Parathyroid adenoma (tissue), 2 donors: Measurements from ENCODE around the gene SLC2A8.

Experiments
- H2AFZ ChIP-seq: fragments of 300-600 bp; sonication (generic); one replicate; pipeline ENCODE4 v1.7.0; 2017; ENCODE audit warnings: antibody characterized with exemption, mild to moderate bottlenecking
- H3K27ac ChIP-seq: fragments of 300-600 bp; sonication (generic); one replicate; pipeline ENCODE4 v1.7.0; 2017
- H3K27me3 ChIP-seq: fragments of 300-600 bp; sonication (generic); one replicate; pipeline ENCODE4 v1.7.0; 2017; ENCODE audit warnings: low read length; ENCODE audit not compliant: control insufficient read depth, insufficient read depth
- H3K36me3 ChIP-seq: fragments of 300-600 bp; sonication (generic); one replicate; pipeline ENCODE4 v1.7.0; 2017; ENCODE audit warnings: low read length; ENCODE audit not compliant: control insufficient read depth, insufficient read depth
- H3K4me1 ChIP-seq: fragments of 300-600 bp; sonication (generic); one replicate; pipeline ENCODE4 v1.7.0; 2017; ENCODE audit warnings: control low read depth
- H3K4me2 ChIP-seq: fragments of 300-600 bp; sonication (generic); one replicate; pipeline ENCODE4 v1.7.0; 2017; ENCODE audit warnings: low read length
- H3K4me3 ChIP-seq: fragments of 300-600 bp; sonication (generic); one replicate; pipeline ENCODE4 v1.7.0; 2017; ENCODE audit warnings: low read depth, low read length
- H3K79me2 ChIP-seq: fragments of 300-600 bp; sonication (generic); one replicate; pipeline ENCODE4 v1.7.0; 2017; ENCODE audit warnings: control low read depth
- H3K9ac ChIP-seq: fragments of 300-600 bp; sonication (generic); one replicate; pipeline ENCODE4 v1.7.0; 2017; ENCODE audit warnings: mild to moderate bottlenecking
- H3K9me3 ChIP-seq: fragments of 300-600 bp; sonication (generic); one replicate; pipeline ENCODE4 v1.7.0; 2017; ENCODE audit warnings: low read length; ENCODE audit not compliant: control insufficient read depth
- CTCF ChIP-seq: fragments of 300-600 bp; sonication (generic); IDR thresholded peaks from one replicate; pipeline ENCODE4 v1.7.0; 2017; ENCODE audit warnings: antibody characterized with exemption, mild to moderate bottlenecking
- donor health status: primary hyperparathyroidism.

The SLC2A8 gene

GRCh38 chr9:127370147-127370579 is 26.8 kb upstream of the SLC2A8 start:
- TF ChIP-seq CTCF, result no peak
- Histone ChIP-seq H3K4me3 (no peak overlapping the region), H3K27me3 (no peaks in the 10 kb centered on the region), H3K4me2 (no peak overlapping the region), H3K27ac (no peak overlapping the region), H3K79me2 (no peaks in the 10 kb centered on the region), H3K9ac (no peak overlapping the region), H2AFZ (no peak overlapping the region), H3K4me1 (no peaks in the 10 kb centered on the region), H3K9me3 (no peaks in the 10 kb centered on the region), H3K36me3 (no peaks in the 10 kb centered on the region)

- Histone ChIP-seq H3K27me3 (no peaks in the 10 kb centered on the region), H3K9me3 (no peaks in the 10 kb centered on the region), H2AFZ (no peak overlapping the region), H3K27ac (no peak overlapping the region), H3K4me3 (no peak overlapping the region), H3K36me3 (no peaks in the 10 kb centered on the region), H3K4me1 (no peaks in the 10 kb centered on the region), H3K79me2 (no peaks in the 10 kb centered on the region), H3K4me2 (no peak overlapping the region), H3K9ac (no peak overlapping the region)
- TF ChIP-seq CTCF, result no peak
Measured at GRCh38 chr9:127370672-127371648, 26.0 kb upstream of the SLC2A8 start.

GRCh38 chr9:127380479-127380878 is 16.5 kb upstream of the SLC2A8 start:
- H3K4me1 ChIP-seq, result no peaks in the 10 kb centered on the region
- no peaks in the 10 kb centered on the region for H3K27me3 ChIP-seq
- no peak overlapping the region for H2AFZ ChIP-seq
- no peak overlapping the region for H3K9ac ChIP-seq
- H3K4me2 ChIP-seq, result no peak overlapping the region
- H3K4me3 ChIP-seq, result no peak overlapping the region
- H3K27ac ChIP-seq, result no peak overlapping the region
- no peaks in the 10 kb centered on the region for H3K9me3 ChIP-seq
- no peaks in the 10 kb centered on the region for H3K79me2 ChIP-seq
- TF ChIP-seq CTCF, result no peak
- no peaks in the 10 kb centered on the region for H3K36me3 ChIP-seq

- Histone ChIP-seq H3K79me2 (no peaks in the 10 kb centered on the region), H3K4me1 (no peaks in the 10 kb centered on the region), H3K9me3 (no peaks in the 10 kb centered on the region), H3K27ac (no peak overlapping the region), H3K4me2 (no peak overlapping the region), H3K4me3 (no peak overlapping the region), H3K36me3 (no peaks in the 10 kb centered on the region), H3K27me3 (no peaks in the 10 kb centered on the region), H2AFZ (no peak overlapping the region), H3K9ac (no peak overlapping the region)
- TF ChIP-seq CTCF, result no peak
Measured at GRCh38 chr9:127382541-127382940, 14.4 kb upstream of the SLC2A8 start.
